Neuronal stem cell (in vitro differentiated cells): ENCODE measurements around the gene BRIP1.

ENCODE experiments used
- DNase-seq: peaks from one replicate; pipeline ENCODE4 v3.0.0-alpha.2; 2013; ENCODE audit warnings: low spot score
- H2AFZ ChIP-seq: one replicate; pipeline ENCODE4 v1.6.1; 2013; ENCODE audit warnings: mild to moderate bottlenecking, low read length, inconsistent platforms
- H2AK5ac ChIP-seq: 2 replicates; pipeline ENCODE4 v1.6.1; 2013; ENCODE audit warnings: low read depth, mild to moderate bottlenecking, inconsistent platforms, low read length, moderate library complexity, mixed read lengths
- H2BK120ac ChIP-seq: 2 replicates; pipeline ENCODE4 v1.6.1; 2013; ENCODE audit warnings: low read depth, mild to moderate bottlenecking, inconsistent platforms, low read length, moderate library complexity, mixed read lengths
- H2BK12ac ChIP-seq: one replicate; pipeline ENCODE4 v1.6.1; 2013; ENCODE audit warnings: low read length, inconsistent platforms
- H2BK15ac ChIP-seq: 2 replicates; pipeline ENCODE4 v1.6.1; 2013; ENCODE audit warnings: mild to moderate bottlenecking, low read length, inconsistent platforms, mixed read lengths
- H2BK5ac ChIP-seq: one replicate; pipeline ENCODE4 v1.6.1; 2013; ENCODE audit warnings: inconsistent platforms, mild to moderate bottlenecking, low read length, moderate library complexity
- H3K14ac ChIP-seq: one replicate; pipeline ENCODE4 v1.6.1; 2013; ENCODE audit warnings: low read length, inconsistent platforms
- H3K18ac ChIP-seq: 2 replicates; pipeline ENCODE4 v1.6.1; 2013; ENCODE audit warnings: low read length, inconsistent platforms
- H3K23ac ChIP-seq: 2 replicates; pipeline ENCODE4 v1.6.1; 2013; ENCODE audit warnings: low read depth, mild to moderate bottlenecking, mixed read lengths, low read length, inconsistent platforms; ENCODE audit not compliant: poor library complexity
- H3K27ac ChIP-seq: replicated peaks from 3 replicates; pipeline ENCODE4 v1.5.1; 2013; ENCODE audit warnings: low read length, inconsistent platforms
- H3K27me3 ChIP-seq, 3 experiments: 2 replicates each; pipeline ENCODE4 v1.6.1; 2013; ENCODE audit warnings: low read length in 3 of 3, mild to moderate bottlenecking in 2 of 3, inconsistent platforms in 1 of 3, low read depth in 1 of 3, mixed read lengths in 1 of 3, moderate library complexity in 1 of 3; ENCODE audit not compliant: control insufficient read depth in 3 of 3, insufficient read depth in 3 of 3
- H3K36me3 ChIP-seq, 2 donors: replicated peaks in 1 of 2; 2 replicates each; pipeline ENCODE4 v1.6.1; 2013; ENCODE audit warnings: low read length in 2 of 2; ENCODE audit not compliant: control insufficient read depth in 2 of 2, insufficient read depth in 2 of 2
- H3K4ac ChIP-seq: 2 replicates; pipeline ENCODE4 v1.6.1; 2013; ENCODE audit warnings: inconsistent platforms, mild to moderate bottlenecking, low read length, moderate library complexity
- H3K4me1 ChIP-seq, 2 donors: 1 replicate in 1 of 2; 2 replicates in 1 of 2; pipeline ENCODE4 v1.6.1; 2013; ENCODE audit warnings: low read length in 2 of 2, low read depth in 1 of 2; ENCODE audit not compliant: control insufficient read depth in 2 of 2, insufficient read depth in 1 of 2
- H3K4me2 ChIP-seq: one replicate; pipeline ENCODE4 v1.6.1; 2013; ENCODE audit warnings: mild to moderate bottlenecking, low read length, inconsistent platforms; ENCODE audit not compliant: insufficient read depth, poor library complexity, severe bottlenecking
- H3K4me3 ChIP-seq, 2 donors: 2 replicates each; pipeline ENCODE4 v1.5.1; 2013; ENCODE audit warnings: low read length in 2 of 2, mild to moderate bottlenecking in 2 of 2, inconsistent platforms in 1 of 2, moderate library complexity in 1 of 2
- H3K79me1 ChIP-seq: one replicate; pipeline ENCODE4 v1.6.1; 2013; ENCODE audit warnings: low read depth, mild to moderate bottlenecking, inconsistent platforms, low read length, moderate library complexity
- H3K9ac ChIP-seq: one replicate; pipeline ENCODE4 v1.6.1; 2013; ENCODE audit warnings: mild to moderate bottlenecking, low read depth, low read length, inconsistent platforms; ENCODE audit not compliant: poor library complexity
- H3K9me3 ChIP-seq, 2 donors: replicated peaks in 1 of 2; 2 replicates each; pipeline versions ENCODE3 to v1.6.1; 2013; ENCODE audit warnings: low read length in 2 of 2, mild to moderate bottlenecking in 2 of 2, inconsistent platforms in 1 of 2, low read depth in 1 of 2, mixed read lengths in 1 of 2, moderate library complexity in 1 of 2; ENCODE audit not compliant: control insufficient read depth in 2 of 2, insufficient read depth in 1 of 2
- H4K8ac ChIP-seq: one replicate; pipeline ENCODE4 v1.6.1; 2013; ENCODE audit warnings: low read depth, mild to moderate bottlenecking, inconsistent platforms, low read length, moderate library complexity
- H4K91ac ChIP-seq: one replicate; pipeline ENCODE4 v1.6.1; 2013; ENCODE audit warnings: low read length, low read depth, mild to moderate bottlenecking, inconsistent platforms; ENCODE audit not compliant: poor library complexity
- WGBS, 2 donors: extraction: QIAGEN DNeasy Blood & Tissue Kit; methylation state at CpG; one replicate each; pipeline ENCODE4 v1.1.7; 2013; ENCODE audit warnings: missing lambda C conversion rate in 2 of 2, mixed read lengths in 1 of 2; ENCODE audit not compliant: insufficient read length in 2 of 2, insufficient replicate concordance in 1 of 2; ENCODE audit errors: extremely low coverage in 2 of 2; 5-methylcytosine and 5-hydroxymethylcytosine counted together

Gene BRIP1

GRCh38 chr17:61659437-61659836 lies 203.9 kb downstream of the BRIP1 start:
- H3K36me3 ChIP-seq: no peaks in the 10 kb centered on the region
- H3K4me2 ChIP-seq: no peak overlapping the region
- H3K9ac ChIP-seq: no peak overlapping the region
- H2AK5ac ChIP-seq: no peak overlapping the region
- H3K4me3 ChIP-seq: no peak overlapping the region
- H2AFZ ChIP-seq: no peak overlapping the region
- no peak overlapping the region for H3K23ac ChIP-seq
- H3K27ac ChIP-seq: no peak overlapping the region
- H4K91ac ChIP-seq: no peak overlapping the region
- no peak overlapping the region for H2BK15ac ChIP-seq
- DNase-seq: no peak
- H3K4ac ChIP-seq: no peak overlapping the region
- no peaks in the 10 kb centered on the region for H3K79me1 ChIP-seq
- no peaks in the 10 kb centered on the region for H3K27me3 ChIP-seq
- H4K8ac ChIP-seq: no peak overlapping the region
- no peak overlapping the region for H3K14ac ChIP-seq
- no peak overlapping the region for H2BK120ac ChIP-seq
- H2BK5ac ChIP-seq: no peak overlapping the region
- no peaks in the 10 kb centered on the region for H3K9me3 ChIP-seq
- H3K18ac ChIP-seq: no peak overlapping the region
- no CpG with 5 or more reads among the region's 2 CpGs for WGBS, 2 donors
- H2BK12ac ChIP-seq: no peak overlapping the region
- H3K4me1 ChIP-seq: peaks cover 0 to 14% of the 10 kb centered on the region in 2 donors

- Histone ChIP-seq H3K79me1 (no peaks in the 10 kb centered on the region), H3K9me3 (no peaks in the 10 kb centered on the region), H2BK5ac (no peak overlapping the region), H3K4ac (no peak overlapping the region), H2BK120ac (no peak overlapping the region), H3K14ac (no peak overlapping the region), H3K4me2 (no peak overlapping the region), H2BK15ac (no peak overlapping the region), H4K8ac (no peak overlapping the region), H3K18ac (no peak overlapping the region), H2AK5ac (no peak overlapping the region), H3K4me1 (peaks cover 0 to 8% of the 10 kb centered on the region in 2 donors), H2AFZ (no peak overlapping the region), H3K27ac (no peak overlapping the region), H2BK12ac (no peak overlapping the region), H3K23ac (no peak overlapping the region), H4K91ac (no peak overlapping the region), H3K27me3 (no peaks in the 10 kb centered on the region), H3K4me3 (no peak overlapping the region), H3K36me3 (no peaks in the 10 kb centered on the region), H3K9ac (no peak overlapping the region)
- DNase-seq: no peak
- WGBS, 2 donors: no CpG with 5 or more reads among the region's 2 CpGs
Measured at GRCh38 chr17:61658183-61658582, 205.1 kb downstream of the BRIP1 start.

- DNase-seq: no peak
- Histone ChIP-seq H2BK12ac (no peak overlapping the region), H3K14ac (no peak overlapping the region), H3K79me1 (no peaks in the 10 kb centered on the region), H3K4me2 (no peak overlapping the region), H2BK5ac (no peak overlapping the region), H3K18ac (no peak overlapping the region), H3K4me1 (peaks cover 0 to 3% of the 10 kb centered on the region in 2 donors), H2AFZ (no peak overlapping the region), H4K8ac (no peak overlapping the region), H3K27me3 (no peaks in the 10 kb centered on the region), H3K27ac (no peak overlapping the region), H3K4me3 (no peak overlapping the region), H3K36me3 (no peaks in the 10 kb centered on the region), H3K23ac (no peak overlapping the region), H3K9ac (no peak overlapping the region), H2BK15ac (no peak overlapping the region), H2AK5ac (no peak overlapping the region), H3K4ac (no peak overlapping the region), H4K91ac (no peak overlapping the region), H2BK120ac (no peak overlapping the region), H3K9me3 (no peaks in the 10 kb centered on the region)
Measured at GRCh38 chr17:61657338-61657737, 206.0 kb downstream of the BRIP1 start.

- H2BK12ac ChIP-seq: no peak overlapping the region
- no peak overlapping the region for H4K91ac ChIP-seq
- no peak overlapping the region for H2BK5ac ChIP-seq
- DNase-seq: no peak
- no peaks in the 10 kb centered on the region for H3K79me1 ChIP-seq
- H3K27ac ChIP-seq: no peak overlapping the region
- no peaks in the 10 kb centered on the region for H3K36me3 ChIP-seq
- no peak overlapping the region for H2BK120ac ChIP-seq
- H3K18ac ChIP-seq: no peak overlapping the region
- H3K4me3 ChIP-seq: no peak overlapping the region
- no peak overlapping the region for H3K14ac ChIP-seq
- no peaks in the 10 kb centered on the region for H3K27me3 ChIP-seq
- H3K4me2 ChIP-seq: no peak overlapping the region
- H4K8ac ChIP-seq: no peak overlapping the region
- no peak overlapping the region for H2BK15ac ChIP-seq
- no peak overlapping the region for H3K4ac ChIP-seq
- H3K9me3 ChIP-seq: no peaks in the 10 kb centered on the region
- WGBS, 2 donors: no CpG with 5 or more reads among the region's 1 CpG
- no peaks in the 10 kb centered on the region for H3K4me1 ChIP-seq
- no peak overlapping the region for H2AFZ ChIP-seq
- no peak overlapping the region for H3K23ac ChIP-seq
- no peak overlapping the region for H2AK5ac ChIP-seq
- no peak overlapping the region for H3K9ac ChIP-seq
Measured at GRCh38 chr17:61656721-61657217, 206.6 kb downstream of the BRIP1 start.
